Activated CD8-positive, alpha-beta memory T cell treated with anti-CD3 and anti-CD28 coated beads, Interleukin-2, amount 10 ng/mL, durations not matched to agents 7 days and 5 days (primary cell): ENCODE data around the gene LARP7. TPM values are rescaled to one million over a fixed set of nuclear protein-coding genes. Genes with fewer than 3 reads are reported as not detected.
"Not testable (repeated sequence)": the region's sequence is repeated elsewhere in the genome, so short reads cannot be mapped to it uniquely, and the experiment has no call there.

Experiments used
- ATAC-seq: fragments of 150-1000 bp; cut with Tn5 transposase; one replicate; pipeline ENCODE4 v1.10.0; 2021; ENCODE audit warnings: moderate library complexity
- CTCF ChIA-PET: fragments of 350-600 bp; sonication (Branson Sonifier 250); formaldehyde crosslinking; loops from one replicate; lab custom pipeline; 2021; ENCODE audit warnings: antibody characterized with exemption; lab: Charles Lee
- DNase-seq: peaks from one replicate; pipeline ENCODE4 v3.0.0-alpha.2; 2020
- H3K27ac Mint-ChIP-seq: one replicate; pipeline ENCODE4 v1.8.0; 2021; ENCODE audit warnings: mild to moderate bottlenecking, mixed read lengths
- H3K27me3 Mint-ChIP-seq: one replicate; pipeline ENCODE4 v1.8.0; 2021; ENCODE audit warnings: mixed read lengths
- H3K36me3 Mint-ChIP-seq: one replicate; pipeline ENCODE4 v1.8.0; 2021; ENCODE audit warnings: mild to moderate bottlenecking, mixed read lengths
- H3K4me1 Mint-ChIP-seq: one replicate; pipeline ENCODE4 v1.8.0; 2021; ENCODE audit warnings: mixed read lengths
- H3K4me3 Mint-ChIP-seq: one replicate; pipeline ENCODE4 v1.8.0; 2021; ENCODE audit warnings: mild to moderate bottlenecking, moderate library complexity, mixed read lengths
- H3K9me3 Mint-ChIP-seq: one replicate; pipeline ENCODE4 v1.8.0; 2022; ENCODE audit warnings: low read depth, mixed read lengths
- total RNA-seq, 2 experiments: library from RNA; stranded (reverse); gene quantifications; one replicate each; pipeline ENCODE4 v1.2.3, GENCODE V29; 2021

The LARP7 gene
- total RNA-seq: 10 to 100 TPM; 53.3 to 53.6 TPM

DNA sequence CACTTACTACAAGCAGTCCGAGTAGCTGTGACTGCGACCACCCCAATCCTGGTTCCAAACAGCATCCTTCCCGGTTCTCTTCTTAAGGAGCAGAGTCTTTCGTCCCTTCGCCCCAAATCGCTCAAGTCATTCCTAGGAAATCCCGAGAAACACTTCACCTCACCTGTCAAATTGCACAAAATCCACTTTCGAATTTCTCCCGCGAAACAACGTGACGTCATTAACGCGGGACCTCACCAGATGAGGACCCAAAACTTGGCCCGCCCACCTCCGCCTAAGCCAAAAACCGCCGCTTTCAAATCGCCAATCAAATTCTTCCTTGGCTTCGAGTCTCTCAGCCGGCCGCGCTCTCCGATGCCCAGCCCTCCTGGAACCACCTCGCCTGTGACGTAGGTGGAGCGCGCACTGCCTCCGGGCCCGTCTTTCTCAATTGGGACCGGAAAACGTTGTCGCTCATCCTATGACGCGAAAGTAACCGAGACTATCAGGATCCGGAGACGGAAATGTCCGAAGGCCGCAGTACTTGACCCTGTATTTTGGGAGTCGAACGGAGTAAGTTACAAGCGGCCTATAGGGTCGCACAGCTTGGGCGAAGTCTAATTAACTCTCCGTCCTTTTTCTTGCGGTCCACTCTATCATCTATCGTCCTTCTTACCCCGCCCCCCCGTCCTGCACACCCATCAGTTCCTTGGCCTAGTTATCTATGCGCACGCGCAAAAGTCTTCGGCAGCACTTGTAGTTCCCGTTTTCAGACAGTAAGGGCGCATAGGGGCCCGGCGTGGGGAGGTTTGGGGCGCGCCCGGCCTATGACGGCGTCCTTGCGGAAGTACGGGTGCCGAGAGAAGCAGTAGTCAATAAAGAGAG is at the start of gene LARP7, which contains the start of gene ZGRF1:
TSS of gene LARP7 (plus strand) at position 456 of the 864 bp plus-strand sequence. CDS start 7,527 bp downstream, outside the sequence.
TSS of gene ZGRF1 (minus strand) at position 222 of the 864 bp plus-strand sequence. CDS start 3,733 bp downstream, outside the sequence.
- Mint-ChIP-seq H3K27me3 (no peaks in the 10 kb centered on the region), H3K27ac (no peak within 1 kb of the TSS), H3K4me3 (no peak within 1 kb of the TSS), H3K36me3 (peaks cover 15% of the 10 kb centered on the region), H3K4me1 (peaks cover 41% of the 10 kb centered on the region), H3K9me3 (no peaks in the 10 kb centered on the region)
- DNase-seq (peak; percentile 99), ATAC-seq (peak; percentile 93)
- CTCF ChIA-PET: interaction anchor here (0.7 to 6.8 kb wide), 8 partner anchors 9 to 351 kb away, joined by 3 to 57 read pairs (median 4); partner anchors contain the start of genes NEUROG2 and TIFA

DNA sequence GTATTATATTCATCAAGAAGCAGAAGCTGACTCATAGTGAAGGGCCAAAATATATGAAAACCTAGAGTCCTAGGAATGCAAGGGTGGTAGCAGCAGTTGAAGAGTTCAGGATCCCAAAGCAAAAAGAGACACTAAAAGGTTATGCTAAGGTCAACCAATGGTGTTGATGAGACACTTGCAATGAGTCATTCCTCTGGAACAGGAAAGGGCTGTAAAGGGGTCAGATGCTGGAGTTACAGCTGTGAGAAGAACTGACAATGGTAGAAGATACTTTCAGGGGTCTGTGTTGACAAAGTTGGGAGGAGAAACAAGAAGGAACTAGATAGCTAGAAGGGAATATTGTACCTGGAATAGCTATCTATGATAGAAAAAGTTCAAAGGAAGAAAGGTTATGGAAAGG is 47.7 kb upstream of the LARP7 start:
- Mint-ChIP-seq H3K4me3 (no peak overlapping the region), H3K36me3 (peaks cover 30% of the 10 kb centered on the region), H3K4me1 (peaks cover 4% of the 10 kb centered on the region), H3K9me3 (no peaks in the 10 kb centered on the region), H3K27me3 (no peaks in the 10 kb centered on the region), H3K27ac (no peak overlapping the region)
- ATAC-seq: no peak
- no peak for DNase-seq
- CTCF ChIA-PET: interaction anchor here (0.6 to 1.5 kb wide), 3 partner anchors 10 to 173 kb away, joined by 3 to 4 read pairs (median 3); no protein-coding TSS in a partner anchor

GRCh38 chr4:112591593-112591992 is 45.4 kb upstream of the LARP7 start:
- no peak for DNase-seq
- Mint-ChIP-seq H3K9me3 (no peaks in the 10 kb centered on the region), H3K4me3 (no peak overlapping the region), H3K27ac (no peak overlapping the region), H3K4me1 (peaks cover 4% of the 10 kb centered on the region), H3K27me3 (no peaks in the 10 kb centered on the region), H3K36me3 (peaks cover 34% of the 10 kb centered on the region)
- no peak for ATAC-seq
- CTCF ChIA-PET: no interaction called here

DNA sequence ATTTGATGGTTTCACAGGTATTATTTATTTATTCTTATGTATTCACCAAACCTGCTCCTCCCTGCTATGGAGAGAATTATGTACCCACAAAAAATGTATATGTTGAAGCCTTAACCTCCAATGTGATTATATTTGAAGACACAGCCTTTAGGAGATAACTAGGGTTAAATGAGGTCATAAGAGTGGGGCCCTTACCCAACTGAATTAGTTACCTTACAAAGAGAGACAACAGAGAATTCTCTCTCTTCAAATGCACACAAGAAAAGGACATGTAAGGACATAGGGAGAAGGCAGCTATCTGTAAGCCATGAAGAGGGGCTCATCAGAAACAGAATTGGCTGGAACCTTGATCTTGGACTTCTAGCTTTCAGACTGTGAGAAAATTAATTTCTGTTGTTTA is 44.2 kb upstream of the LARP7 start:
- CTCF ChIA-PET: no interaction called here
- H3K27ac Mint-ChIP-seq: no peak overlapping the region
- peaks cover 32% of the 10 kb centered on the region for H3K36me3 Mint-ChIP-seq
- ATAC-seq (no peak), DNase-seq (no peak)
- H3K27me3 Mint-ChIP-seq: no peaks in the 10 kb centered on the region
- no peak overlapping the region for H3K4me3 Mint-ChIP-seq
- H3K4me1 Mint-ChIP-seq: peaks cover 4% of the 10 kb centered on the region
- no peaks in the 10 kb centered on the region for H3K9me3 Mint-ChIP-seq

- Mint-ChIP-seq H3K36me3 (peaks cover 33% of the 10 kb centered on the region), H3K27ac (no peak overlapping the region), H3K9me3 (no peaks in the 10 kb centered on the region), H3K27me3 (no peaks in the 10 kb centered on the region), H3K4me3 (no peak overlapping the region), H3K4me1 (peaks cover 4% of the 10 kb centered on the region)
- ATAC-seq (no peak), DNase-seq (no peak)
- CTCF ChIA-PET: interaction anchor here (0.8 kb wide), 1 partner anchor 11 kb away, joined by 3 read pairs; no protein-coding TSS in a partner anchor
Measured at GRCh38 chr4:112593438-112594133, 43.4 kb upstream of the LARP7 start.

DNA sequence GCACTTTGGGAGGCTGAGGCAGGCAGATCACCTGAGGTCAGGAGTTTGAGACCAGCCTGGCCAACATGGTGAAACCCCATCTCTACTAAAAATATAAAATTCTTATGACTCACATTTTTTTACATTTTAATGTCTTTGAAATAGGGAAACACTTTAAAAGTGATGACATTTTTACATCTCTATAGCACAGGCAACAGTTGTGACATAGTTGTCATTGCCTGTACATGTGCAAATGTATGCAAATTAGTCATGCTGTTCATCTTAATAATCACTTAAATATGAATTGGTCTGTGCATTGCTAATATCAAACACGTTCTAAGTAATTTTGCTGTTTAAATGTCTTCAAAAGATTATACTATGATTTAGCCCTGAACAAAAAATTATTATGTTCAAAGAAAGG is 42.0 kb upstream of the LARP7 start:
- no peak for DNase-seq
- no peaks in the 10 kb centered on the region for H3K9me3 Mint-ChIP-seq
- no peak for ATAC-seq
- no peak overlapping the region for H3K27ac Mint-ChIP-seq
- no peak overlapping the region for H3K4me3 Mint-ChIP-seq
- CTCF ChIA-PET: no interaction called here
- no peaks in the 10 kb centered on the region for H3K27me3 Mint-ChIP-seq
- H3K4me1 Mint-ChIP-seq: no peaks in the 10 kb centered on the region
- H3K36me3 Mint-ChIP-seq: peaks cover 27% of the 10 kb centered on the region

GRCh38 chr4:112604589-112604988 is 32.4 kb upstream of the LARP7 start:
- ATAC-seq (peak; percentile 64), DNase-seq (no peak)
- Mint-ChIP-seq H3K4me1 (no peaks in the 10 kb centered on the region), H3K4me3 (no peak overlapping the region), H3K27me3 (no peaks in the 10 kb centered on the region), H3K36me3 (peaks cover 16% of the 10 kb centered on the region), H3K27ac (peak overlapping the region; percentile 56), H3K9me3 (no peaks in the 10 kb centered on the region)
- CTCF ChIA-PET: interaction anchor here (0.6 to 2.1 kb wide), 11 partner anchors 10 to 506 kb away, joined by 3 to 6 read pairs (median 4); no protein-coding TSS in a partner anchor

GRCh38 chr4:112612814-112613213 is 24.1 kb upstream of the LARP7 start:
- H3K4me1 Mint-ChIP-seq, DNase-seq, H3K27ac Mint-ChIP-seq, ATAC-seq, H3K9me3 Mint-ChIP-seq, CTCF ChIA-PET, H3K4me3 Mint-ChIP-seq, H3K27me3 Mint-ChIP-seq: not testable (repeated sequence)
- peaks cover 13% of the 10 kb centered on the region for H3K36me3 Mint-ChIP-seq

- ATAC-seq (no peak), DNase-seq (no peak)
- no peaks in the 10 kb centered on the region for H3K27me3 Mint-ChIP-seq
- H3K27ac Mint-ChIP-seq: no peak overlapping the region
- no peak overlapping the region for H3K4me3 Mint-ChIP-seq
- CTCF ChIA-PET: interaction anchor here (1.7 kb wide), 1 partner anchor 13 kb away, joined by 5 read pairs; no protein-coding TSS in a partner anchor
- H3K36me3 Mint-ChIP-seq: peaks cover 29% of the 10 kb centered on the region
- H3K9me3 Mint-ChIP-seq: no peaks in the 10 kb centered on the region
- peaks cover 7% of the 10 kb centered on the region for H3K4me1 Mint-ChIP-seq
Measured at GRCh38 chr4:112616984-112617383, 20.0 kb upstream of the LARP7 start.

GRCh38 chr4:112626228-112626627 is 10.7 kb upstream of the LARP7 start:
- no peaks in the 10 kb centered on the region for H3K9me3 Mint-ChIP-seq
- DNase-seq (no peak), ATAC-seq (no peak)
- CTCF ChIA-PET: interaction anchor here (1.0 to 1.7 kb wide), 2 partner anchors 11 to 139 kb away, joined by 4 to 9 read pairs; no protein-coding TSS in a partner anchor
- H3K27ac Mint-ChIP-seq: no peak overlapping the region
- no peaks in the 10 kb centered on the region for H3K4me1 Mint-ChIP-seq
- H3K27me3 Mint-ChIP-seq: no peaks in the 10 kb centered on the region
- H3K4me3 Mint-ChIP-seq: no peak overlapping the region
- peaks cover 28% of the 10 kb centered on the region for H3K36me3 Mint-ChIP-seq

DNA sequence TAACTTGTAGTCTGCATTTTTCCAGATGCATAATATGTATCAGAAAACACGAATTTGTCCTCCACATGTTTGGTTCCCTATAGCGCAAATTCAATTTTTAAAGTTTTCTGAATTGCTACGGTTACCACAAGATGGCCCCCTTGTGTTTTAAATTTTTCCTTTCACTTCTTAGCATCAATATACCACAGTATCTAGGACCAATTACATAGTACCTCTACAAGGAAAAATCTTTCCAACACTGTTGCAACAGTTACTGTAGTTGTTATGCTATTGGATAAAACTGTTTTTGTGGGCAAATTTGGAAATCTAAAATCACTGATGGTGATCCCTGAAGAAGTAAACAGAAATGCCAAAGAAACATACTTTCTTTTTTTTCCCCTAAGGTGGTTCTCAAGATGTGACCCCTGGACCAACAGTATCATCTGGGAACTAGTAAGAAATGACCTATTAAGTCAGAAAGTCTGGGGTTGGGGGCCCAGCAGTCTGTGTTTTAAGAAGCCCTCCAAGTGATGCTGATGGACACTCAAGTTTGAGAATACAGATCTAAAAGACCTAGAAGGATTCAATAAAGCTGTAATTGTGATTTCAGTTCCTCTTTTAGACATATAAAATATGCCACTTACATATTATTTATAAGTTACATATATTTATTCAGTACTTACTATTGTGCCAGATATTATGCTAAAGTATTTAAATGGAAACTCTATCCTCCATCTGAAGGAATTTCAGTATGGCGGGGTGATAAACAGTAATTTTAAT is 3.3 kb upstream of the LARP7 start:
- Mint-ChIP-seq H3K27me3 (no peaks in the 10 kb centered on the region), H3K9me3 (no peaks in the 10 kb centered on the region), H3K36me3 (peaks cover 4% of the 10 kb centered on the region), H3K4me1 (peaks cover 23% of the 10 kb centered on the region), H3K27ac (peak overlapping the region; percentile 61), H3K4me3 (no peak overlapping the region)
- DNase-seq: no peak
- ATAC-seq: no peak
- CTCF ChIA-PET: interaction anchor here (6.8 kb wide), 1 partner anchor 131 kb away, joined by 57 read pairs; no protein-coding TSS in a partner anchor

GRCh38 chr4:112637552-112637866 is 566 bp downstream of the LARP7 start:
- H3K4me1 Mint-ChIP-seq: peaks cover 45% of the 10 kb centered on the region
- no peak overlapping the region for H3K4me3 Mint-ChIP-seq
- no peaks in the 10 kb centered on the region for H3K9me3 Mint-ChIP-seq
- ATAC-seq (peak; percentile 1), DNase-seq (no peak)
- CTCF ChIA-PET: interaction anchor here (0.7 to 6.8 kb wide), 7 partner anchors 9 to 351 kb away, joined by 3 to 57 read pairs (median 5); partner anchors contain the start of genes NEUROG2 and TIFA
- peaks cover 15% of the 10 kb centered on the region for H3K36me3 Mint-ChIP-seq
- H3K27ac Mint-ChIP-seq: no peak overlapping the region
- no peaks in the 10 kb centered on the region for H3K27me3 Mint-ChIP-seq
